Caco-2 (cell line): ENCODE results near the gene MTHFD1. TPM values are rescaled to one million over a fixed set of nuclear protein-coding genes. Genes with fewer than 3 reads are reported as not detected.

Source experiments
- BruUV-seq: library from RNA; stranded (reverse); fragments of 400-500 nt; replicated peaks from 2 replicates; lab custom pipeline; 2021; lab: Mats Ljungman, UMichigan
- CTCF ChIA-PET: fragments of 300-600 bp; sonication (Branson Sonifier 250); formaldehyde crosslinking; loops from one replicate; lab custom pipeline; 2022; ENCODE audit warnings: antibody characterized with exemption; lab: Charles Lee
- POLR2A ChIA-PET: fragments of 300-600 bp; sonication (Branson Sonifier 250); formaldehyde crosslinking; loops from one replicate; lab custom pipeline; 2022; ENCODE audit warnings: antibody characterized with exemption; lab: Charles Lee
- DNase-seq, 2 experiments: peaks; one replicate each; pipeline versions ENCODE4 v3.0.0 to v3.0.0-alpha.2; 2020 to 2022
- H3K27me3 ChIP-seq: replicated peaks from 2 replicates; pipeline ENCODE4 v1.6.0; 2011; ENCODE audit warnings: low read length; ENCODE audit not compliant: control insufficient read depth, insufficient read depth
- H3K36me3 ChIP-seq: 2 replicates; pipeline ENCODE4 v1.5.1; 2011; ENCODE audit warnings: low read length; ENCODE audit not compliant: control insufficient read depth, insufficient read depth
- H3K4me1 ChIP-seq: fragments of 250-450 bp; sonication (Bioruptor Pico); 2 replicates; pipeline ENCODE4 v1.5.1; 2020; ENCODE audit warnings: mild to moderate bottlenecking
- H3K4me3 ChIP-seq: 2 replicates; pipeline ENCODE4 v1.5.1; 2011; ENCODE audit warnings: low read depth, mild to moderate bottlenecking, control low read depth, low read length
- H3K9me3 ChIP-seq: fragments of 250-450 bp; sonication (Bioruptor Pico); 2 replicates; pipeline ENCODE4 v1.5.1; 2020; ENCODE audit warnings: mild to moderate bottlenecking, moderate library complexity
- H3K27ac Mint-ChIP-seq: one replicate; pipeline ENCODE4 v1.8.0; 2022; ENCODE audit warnings: mixed read lengths; ENCODE audit not compliant: unreplicated experiment
- H3K27me3 Mint-ChIP-seq: one replicate; pipeline ENCODE4 v1.8.0; 2022; ENCODE audit warnings: mixed read lengths; ENCODE audit not compliant: insufficient read depth, unreplicated experiment
- H3K36me3 Mint-ChIP-seq: one replicate; pipeline ENCODE4 v1.8.0; 2022; ENCODE audit warnings: mild to moderate bottlenecking, mixed read lengths; ENCODE audit not compliant: insufficient read depth, unreplicated experiment
- H3K4me1 Mint-ChIP-seq: one replicate; pipeline ENCODE4 v1.8.0; 2022; ENCODE audit warnings: low read depth, mixed read lengths; ENCODE audit not compliant: unreplicated experiment
- H3K4me3 Mint-ChIP-seq: one replicate; pipeline ENCODE4 v1.8.0; 2022; ENCODE audit warnings: mild to moderate bottlenecking, moderate library complexity, mixed read lengths; ENCODE audit not compliant: unreplicated experiment
- H3K9me3 Mint-ChIP-seq: one replicate; pipeline ENCODE4 v1.8.0; 2022; ENCODE audit warnings: mixed read lengths; ENCODE audit not compliant: unreplicated experiment
- intact Hi-C: fragments of 100-400 bp; cut with micrococcal nuclease; formaldehyde crosslinking; loops from one replicate; pipeline ENCODE4 v1.10.0; 2022; ENCODE audit not compliant: unreplicated experiment
- total RNA-seq: library from RNA; stranded (reverse); gene quantifications from 2 replicates; pipeline ENCODE4 v1.2.3, GENCODE V29; 2022
- TF ChIP-seq, protein P1 (sequence below), 2 experiments: fragments of 200-600 bp in 1 of 2; IDR thresholded peaks; 1 replicate in 1 of 2; 2 replicates in 1 of 2; pipeline versions ENCODE4 v1.5.1 to v1.8.0; 2011 to 2022; ENCODE audit warnings: antibody characterized with exemption in 1 of 2, control low read depth in 1 of 2, inconsistent platforms in 1 of 2, low read depth in 1 of 2, low read length in 1 of 2, mild to moderate bottlenecking in 1 of 2, moderate library complexity in 1 of 2; ENCODE audit not compliant: insufficient read depth in 1 of 2, severe bottlenecking in 1 of 2, unreplicated experiment in 1 of 2

Gene MTHFD1
- total RNA-seq, 1 experiment from 2014 or later = 180 TPM

DNA sequence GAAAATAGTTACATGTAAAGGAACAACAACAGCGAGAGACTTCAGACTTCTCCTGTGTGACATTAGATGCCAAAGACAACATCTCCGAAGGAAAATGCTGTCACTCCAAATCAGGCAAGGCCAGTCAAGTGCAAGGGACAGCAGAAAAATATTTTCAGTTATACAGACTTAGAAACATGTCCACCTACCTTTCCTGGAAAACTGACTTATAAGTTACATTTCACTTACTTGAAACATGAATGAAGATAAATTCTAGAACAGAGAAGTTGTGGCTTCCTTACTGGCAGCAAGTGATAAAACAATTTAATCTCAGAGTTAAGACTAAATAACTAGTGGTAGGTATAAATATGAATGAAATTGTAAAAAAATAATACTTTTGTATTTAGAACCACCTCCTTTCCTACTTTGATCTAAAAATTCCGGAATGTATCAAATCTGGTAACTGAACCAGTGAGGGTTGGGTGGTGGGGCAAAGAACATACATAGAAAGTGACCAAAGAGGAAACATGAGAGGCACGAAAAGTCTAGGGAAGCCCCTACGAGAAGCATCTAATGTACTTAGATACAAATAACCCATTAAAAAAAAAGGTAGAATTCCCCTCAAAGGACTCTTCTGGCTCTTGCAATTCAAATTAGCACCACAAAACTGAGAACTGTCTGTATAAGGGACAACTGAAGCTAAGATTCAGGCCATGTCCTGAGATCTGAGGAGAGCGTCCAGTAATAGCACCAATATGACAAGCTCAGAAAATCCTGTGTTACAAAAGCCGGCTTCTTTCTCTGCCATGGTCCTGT, 21.2 kb downstream of the MTHFD1 start:
- DNase-seq = no peak
- Mint-ChIP-seq H3K27ac (peak overlapping the region; percentile 32), H3K36me3 (peaks cover 79% of the 10 kb centered on the region), H3K9me3 (no peaks in the 10 kb centered on the region), H3K4me3 (no peak overlapping the region), H3K27me3 (no peaks in the 10 kb centered on the region), H3K4me1 (peaks cover 12% of the 10 kb centered on the region)
- H3K36me3 ChIP-seq = peaks cover 1% of the 10 kb centered on the region; the same call in 1 of the 2 replicates
- intact Hi-C loops = no loop called here
- BruUV-seq = no TSS peak
- TF ChIP-seq, protein P1, sequence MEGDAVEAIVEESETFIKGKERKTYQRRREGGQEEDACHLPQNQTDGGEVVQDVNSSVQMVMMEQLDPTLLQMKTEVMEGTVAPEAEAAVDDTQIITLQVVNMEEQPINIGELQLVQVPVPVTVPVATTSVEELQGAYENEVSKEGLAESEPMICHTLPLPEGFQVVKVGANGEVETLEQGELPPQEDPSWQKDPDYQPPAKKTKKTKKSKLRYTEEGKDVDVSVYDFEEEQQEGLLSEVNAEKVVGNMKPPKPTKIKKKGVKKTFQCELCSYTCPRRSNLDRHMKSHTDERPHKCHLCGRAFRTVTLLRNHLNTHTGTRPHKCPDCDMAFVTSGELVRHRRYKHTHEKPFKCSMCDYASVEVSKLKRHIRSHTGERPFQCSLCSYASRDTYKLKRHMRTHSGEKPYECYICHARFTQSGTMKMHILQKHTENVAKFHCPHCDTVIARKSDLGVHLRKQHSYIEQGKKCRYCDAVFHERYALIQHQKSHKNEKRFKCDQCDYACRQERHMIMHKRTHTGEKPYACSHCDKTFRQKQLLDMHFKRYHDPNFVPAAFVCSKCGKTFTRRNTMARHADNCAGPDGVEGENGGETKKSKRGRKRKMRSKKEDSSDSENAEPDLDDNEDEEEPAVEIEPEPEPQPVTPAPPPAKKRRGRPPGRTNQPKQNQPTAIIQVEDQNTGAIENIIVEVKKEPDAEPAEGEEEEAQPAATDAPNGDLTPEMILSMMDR (IDR thresholded peaks at IDR 0.05; ENCODE audit: insufficient read depth in 1 of 2, low read depth in 1 of 2, low read length in 1 of 2, severe bottlenecking in 1 of 2, unreplicated experiment in 1 of 2) = no peak
- H3K4me1 ChIP-seq = peaks cover 20% of the 10 kb centered on the region; the same call in 1 of the 2 replicates
- CTCF ChIA-PET = no interaction called here
- POLR2A ChIA-PET = interaction anchor here (1.4 kb wide), 1 partner anchor 22 kb away, joined by 6 read pairs; no protein-coding TSS in a partner anchor
- H3K9me3 ChIP-seq = no peaks in the 10 kb centered on the region
- no peak overlapping the region for H3K4me3 ChIP-seq
- H3K27me3 ChIP-seq = no peaks in the 10 kb centered on the region

DNA sequence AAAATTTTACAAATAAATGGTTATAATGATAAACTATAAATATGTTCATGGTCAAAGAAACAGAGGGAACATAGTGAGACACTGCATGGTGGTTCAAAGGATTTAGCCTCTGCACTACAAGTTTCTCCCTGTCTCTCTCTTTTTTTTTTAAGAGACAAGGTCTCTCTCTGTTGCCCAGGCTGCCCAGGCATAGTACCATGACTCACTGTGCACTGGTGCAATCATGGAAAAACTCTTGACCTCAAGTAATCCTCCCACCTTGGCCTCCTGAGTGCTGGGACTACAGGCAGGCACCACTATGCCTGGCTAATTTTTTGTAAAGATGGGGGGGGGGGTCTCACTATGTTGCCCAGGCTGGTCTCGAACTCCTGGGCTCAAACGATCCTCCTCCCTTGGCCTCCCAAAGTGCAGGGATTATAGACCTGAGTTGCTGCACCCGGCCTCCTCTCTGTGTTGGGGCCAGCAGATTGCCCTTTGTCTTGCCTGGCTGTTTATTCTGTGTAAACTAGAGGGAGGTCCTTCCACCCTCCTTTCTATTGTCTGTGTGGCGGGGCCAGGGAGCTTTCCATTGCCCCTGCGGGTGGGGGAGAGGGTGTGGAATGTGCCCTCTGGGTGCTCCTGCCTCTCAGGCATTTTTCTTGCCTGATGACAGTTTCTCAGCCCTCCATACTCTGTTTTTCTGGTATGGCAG, 22.1 kb downstream of the MTHFD1 start:
- H3K36me3 Mint-ChIP-seq = peaks cover 77% of the 10 kb centered on the region
- TF ChIP-seq, protein P1 (IDR thresholded peaks at IDR 0.05; ENCODE audit: insufficient read depth in 1 of 2, low read depth in 1 of 2, low read length in 1 of 2, severe bottlenecking in 1 of 2, unreplicated experiment in 1 of 2) = no peak
- intact Hi-C loops = loop anchor here (1.0 kb wide), 1 partner anchor 22 kb away; the partner anchor contains the start of gene MTHFD1
- H3K9me3 Mint-ChIP-seq = no peaks in the 10 kb centered on the region
- ChIA-PET CTCF (no interaction called here), POLR2A (interaction anchor here (1.4 kb wide), 1 partner anchor 23 kb away, joined by 6 read pairs; no protein-coding TSS in a partner anchor)
- peaks cover 20% of the 10 kb centered on the region; the same call in 1 of the 2 replicates for H3K4me1 ChIP-seq
- no peaks in the 10 kb centered on the region for H3K27me3 ChIP-seq
- H3K36me3 ChIP-seq = peaks cover 1% of the 10 kb centered on the region; the same call in 1 of the 2 replicates
- H3K9me3 ChIP-seq = no peaks in the 10 kb centered on the region
- H3K4me3 ChIP-seq = no peak overlapping the region
- peaks cover 12% of the 10 kb centered on the region for H3K4me1 Mint-ChIP-seq
- no TSS peak for BruUV-seq
- H3K27ac Mint-ChIP-seq = peak overlapping the region; percentile 78
- H3K27me3 Mint-ChIP-seq = no peaks in the 10 kb centered on the region
- H3K4me3 Mint-ChIP-seq = no peak overlapping the region
- peak; percentile 81 to 84 for DNase-seq

DNA sequence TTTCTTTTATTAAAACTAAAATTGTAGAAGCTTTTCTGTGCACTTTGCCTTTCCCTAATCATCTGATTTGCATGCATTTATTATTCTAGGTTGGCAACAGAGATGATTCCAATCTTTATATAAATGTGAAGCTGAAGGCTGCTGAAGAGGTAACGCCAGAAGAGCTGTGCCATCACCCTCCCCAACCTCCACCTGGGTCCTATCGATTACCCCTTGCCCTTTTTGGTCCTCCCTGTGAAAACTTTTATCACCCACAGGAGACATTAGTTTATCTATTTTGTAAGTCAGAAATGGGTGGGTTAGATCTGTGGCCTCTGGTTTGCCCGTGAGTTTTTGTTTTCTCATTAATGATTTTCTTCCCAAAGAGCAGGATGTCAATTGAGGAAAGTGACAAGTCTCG, 22.8 kb downstream of the MTHFD1 start:
- Histone ChIP-seq H3K4me1 (peaks cover 20% of the 10 kb centered on the region; the same call in 1 of the 2 replicates), H3K9me3 (no peaks in the 10 kb centered on the region), H3K4me3 (no peak overlapping the region), H3K36me3 (peaks cover 1% of the 10 kb centered on the region; the same call in 1 of the 2 replicates), H3K27me3 (no peaks in the 10 kb centered on the region)
- DNase-seq = no peak
- ChIA-PET CTCF (no interaction called here), POLR2A (interaction anchor here (1.4 kb wide), 1 partner anchor 23 kb away, joined by 6 read pairs; no protein-coding TSS in a partner anchor)
- H3K4me1 Mint-ChIP-seq = peaks cover 7% of the 10 kb centered on the region
- peaks cover 79% of the 10 kb centered on the region for H3K36me3 Mint-ChIP-seq
- H3K4me3 Mint-ChIP-seq = no peak overlapping the region
- no peaks in the 10 kb centered on the region for H3K9me3 Mint-ChIP-seq
- H3K27me3 Mint-ChIP-seq = no peaks in the 10 kb centered on the region
- intact Hi-C loops = no loop called here
- no TSS peak for BruUV-seq
- no peak overlapping the region for H3K27ac Mint-ChIP-seq
- TF ChIP-seq, protein P1 (IDR thresholded peaks at IDR 0.05; ENCODE audit: insufficient read depth in 1 of 2, low read depth in 1 of 2, low read length in 1 of 2, severe bottlenecking in 1 of 2, unreplicated experiment in 1 of 2) = no peak
